ENCODE data around the gene MSL3B.

DNA sequence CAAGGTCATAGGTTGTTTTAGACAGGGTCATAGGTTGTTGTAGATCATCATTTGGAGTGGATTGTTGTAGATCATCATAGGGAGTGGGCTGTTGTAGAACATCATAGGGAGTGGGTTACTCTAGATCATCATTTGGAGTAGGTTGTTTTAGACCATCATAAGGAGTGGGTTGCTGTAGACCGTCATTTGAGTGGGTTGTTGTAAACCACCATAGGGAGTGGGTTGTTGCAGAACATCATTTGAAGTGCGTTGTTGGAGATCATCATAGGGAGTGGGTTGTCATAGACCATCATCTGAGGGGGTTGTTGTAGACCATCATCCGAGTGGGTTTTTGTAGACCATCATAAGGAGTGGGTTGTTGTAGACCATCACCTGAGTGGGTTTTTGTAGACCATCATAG is 39.4 kb upstream of the MSL3B start:
- no peak for TF ChIP-seq POLR2A (IDR thresholded peaks at IDR 0.05)
- TF ChIP-seq, protein P1, sequence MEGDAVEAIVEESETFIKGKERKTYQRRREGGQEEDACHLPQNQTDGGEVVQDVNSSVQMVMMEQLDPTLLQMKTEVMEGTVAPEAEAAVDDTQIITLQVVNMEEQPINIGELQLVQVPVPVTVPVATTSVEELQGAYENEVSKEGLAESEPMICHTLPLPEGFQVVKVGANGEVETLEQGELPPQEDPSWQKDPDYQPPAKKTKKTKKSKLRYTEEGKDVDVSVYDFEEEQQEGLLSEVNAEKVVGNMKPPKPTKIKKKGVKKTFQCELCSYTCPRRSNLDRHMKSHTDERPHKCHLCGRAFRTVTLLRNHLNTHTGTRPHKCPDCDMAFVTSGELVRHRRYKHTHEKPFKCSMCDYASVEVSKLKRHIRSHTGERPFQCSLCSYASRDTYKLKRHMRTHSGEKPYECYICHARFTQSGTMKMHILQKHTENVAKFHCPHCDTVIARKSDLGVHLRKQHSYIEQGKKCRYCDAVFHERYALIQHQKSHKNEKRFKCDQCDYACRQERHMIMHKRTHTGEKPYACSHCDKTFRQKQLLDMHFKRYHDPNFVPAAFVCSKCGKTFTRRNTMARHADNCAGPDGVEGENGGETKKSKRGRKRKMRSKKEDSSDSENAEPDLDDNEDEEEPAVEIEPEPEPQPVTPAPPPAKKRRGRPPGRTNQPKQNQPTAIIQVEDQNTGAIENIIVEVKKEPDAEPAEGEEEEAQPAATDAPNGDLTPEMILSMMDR (IDR thresholded peaks at IDR 0.05) = no peak
